ENCODE measurements around the gene SATB2. TPM values are rescaled to one million over a fixed set of nuclear protein-coding genes. Genes with fewer than 3 reads are reported as not detected.

SATB2 gene
- total and polyA plus RNA-seq, 2 experiments from 2014 or later = 1.6 to 6.0 TPM

DNA sequence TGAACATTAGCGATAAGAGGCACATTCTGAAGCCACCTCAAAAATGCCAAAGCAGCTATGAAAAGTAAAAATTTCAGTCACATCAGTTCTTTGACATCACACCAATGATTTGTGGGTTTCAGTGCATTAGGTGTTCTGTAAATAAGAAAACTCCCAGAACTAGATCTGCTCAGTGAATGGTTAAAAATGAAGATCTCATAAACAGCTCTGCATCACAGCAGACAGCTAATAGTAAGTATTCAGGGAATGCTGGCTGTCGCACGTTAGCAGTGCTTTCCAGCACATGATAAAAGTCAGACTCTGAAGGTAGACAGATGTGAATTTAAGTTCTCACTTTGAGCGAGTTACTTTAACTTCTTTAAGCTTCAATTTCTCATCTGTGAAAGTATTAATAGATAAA is 154.9 kb downstream of the SATB2 start:
- H3K9me2 ChIP-seq (ENCODE audit: insufficient read depth) = 0 out of 2 replicates have a peak, but pooled peaks cover 4% of the 10 kb centered on the region
- H3K79me2 ChIP-seq (replicated peaks; ENCODE audit: insufficient read depth) = no peaks in the 10 kb centered on the region
- DNase-seq (ENCODE audit: low spot score) (no peak), ATAC-seq (no peak)
- no peak overlapping the region for H3K4me3 Mint-ChIP-seq
- H3K4me1 ChIP-seq (ENCODE audit: insufficient read depth) = no peaks in the 10 kb centered on the region
- H3K4me3 ChIP-seq = no peak overlapping the region
- no peaks in the 10 kb centered on the region for H3K36me3 ChIP-seq (ENCODE audit: insufficient read depth)
- TF ChIP-seq, protein P1, sequence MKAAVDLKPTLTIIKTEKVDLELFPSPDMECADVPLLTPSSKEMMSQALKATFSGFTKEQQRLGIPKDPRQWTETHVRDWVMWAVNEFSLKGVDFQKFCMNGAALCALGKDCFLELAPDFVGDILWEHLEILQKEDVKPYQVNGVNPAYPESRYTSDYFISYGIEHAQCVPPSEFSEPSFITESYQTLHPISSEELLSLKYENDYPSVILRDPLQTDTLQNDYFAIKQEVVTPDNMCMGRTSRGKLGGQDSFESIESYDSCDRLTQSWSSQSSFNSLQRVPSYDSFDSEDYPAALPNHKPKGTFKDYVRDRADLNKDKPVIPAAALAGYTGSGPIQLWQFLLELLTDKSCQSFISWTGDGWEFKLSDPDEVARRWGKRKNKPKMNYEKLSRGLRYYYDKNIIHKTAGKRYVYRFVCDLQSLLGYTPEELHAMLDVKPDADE (IDR thresholded peaks at IDR 0.05) = no peak
- TF ChIP-seq CREB1 (CRISPR knock-in tag; IDR thresholded peaks at IDR 0.05; ENCODE audit: low read depth) = no peak
- TF ChIP-seq, protein P2, sequence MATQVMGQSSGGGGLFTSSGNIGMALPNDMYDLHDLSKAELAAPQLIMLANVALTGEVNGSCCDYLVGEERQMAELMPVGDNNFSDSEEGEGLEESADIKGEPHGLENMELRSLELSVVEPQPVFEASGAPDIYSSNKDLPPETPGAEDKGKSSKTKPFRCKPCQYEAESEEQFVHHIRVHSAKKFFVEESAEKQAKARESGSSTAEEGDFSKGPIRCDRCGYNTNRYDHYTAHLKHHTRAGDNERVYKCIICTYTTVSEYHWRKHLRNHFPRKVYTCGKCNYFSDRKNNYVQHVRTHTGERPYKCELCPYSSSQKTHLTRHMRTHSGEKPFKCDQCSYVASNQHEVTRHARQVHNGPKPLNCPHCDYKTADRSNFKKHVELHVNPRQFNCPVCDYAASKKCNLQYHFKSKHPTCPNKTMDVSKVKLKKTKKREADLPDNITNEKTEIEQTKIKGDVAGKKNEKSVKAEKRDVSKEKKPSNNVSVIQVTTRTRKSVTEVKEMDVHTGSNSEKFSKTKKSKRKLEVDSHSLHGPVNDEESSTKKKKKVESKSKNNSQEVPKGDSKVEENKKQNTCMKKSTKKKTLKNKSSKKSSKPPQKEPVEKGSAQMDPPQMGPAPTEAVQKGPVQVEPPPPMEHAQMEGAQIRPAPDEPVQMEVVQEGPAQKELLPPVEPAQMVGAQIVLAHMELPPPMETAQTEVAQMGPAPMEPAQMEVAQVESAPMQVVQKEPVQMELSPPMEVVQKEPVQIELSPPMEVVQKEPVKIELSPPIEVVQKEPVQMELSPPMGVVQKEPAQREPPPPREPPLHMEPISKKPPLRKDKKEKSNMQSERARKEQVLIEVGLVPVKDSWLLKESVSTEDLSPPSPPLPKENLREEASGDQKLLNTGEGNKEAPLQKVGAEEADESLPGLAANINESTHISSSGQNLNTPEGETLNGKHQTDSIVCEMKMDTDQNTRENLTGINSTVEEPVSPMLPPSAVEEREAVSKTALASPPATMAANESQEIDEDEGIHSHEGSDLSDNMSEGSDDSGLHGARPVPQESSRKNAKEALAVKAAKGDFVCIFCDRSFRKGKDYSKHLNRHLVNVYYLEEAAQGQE (IDR thresholded peaks at IDR 0.05; ENCODE audit: unreplicated experiment) = no peak
- TF ChIP-seq JUNB (IDR thresholded peaks at IDR 0.05; ENCODE audit: unreplicated experiment) = no peak
- no peak for TF ChIP-seq EZH2phosphoT487 (IDR thresholded peaks at IDR 0.05; ENCODE audit: unreplicated experiment)
- no peak for TF ChIP-seq STAT1 (IDR thresholded peaks at IDR 0.05; ENCODE audit: unreplicated experiment)
- H3K36me3 Mint-ChIP-seq (ENCODE audit: low read depth) = no peaks in the 10 kb centered on the region
- no peak overlapping the region for H3K27ac ChIP-seq (ENCODE audit: low read depth)
- H3F3A ChIP-seq (replicated peaks; ENCODE audit: low read depth) = no peaks in the 10 kb centered on the region
- H4K20me1 ChIP-seq (replicated peaks; ENCODE audit: insufficient read depth) = no peaks in the 10 kb centered on the region
- H3K27me3 ChIP-seq (ENCODE audit: insufficient read depth) = no peaks in the 10 kb centered on the region
- H3K4me1 Mint-ChIP-seq = no peaks in the 10 kb centered on the region
- no peaks in the 10 kb centered on the region for H3K9me3 Mint-ChIP-seq
- no peak overlapping the region for H2AFZ ChIP-seq
- H3K4me2 ChIP-seq = no peak overlapping the region
- H3K27me3 Mint-ChIP-seq (ENCODE audit: insufficient read depth, low read depth, poor library complexity) = no peaks in the 10 kb centered on the region
- no peak overlapping the region for H3K27ac Mint-ChIP-seq

DNA sequence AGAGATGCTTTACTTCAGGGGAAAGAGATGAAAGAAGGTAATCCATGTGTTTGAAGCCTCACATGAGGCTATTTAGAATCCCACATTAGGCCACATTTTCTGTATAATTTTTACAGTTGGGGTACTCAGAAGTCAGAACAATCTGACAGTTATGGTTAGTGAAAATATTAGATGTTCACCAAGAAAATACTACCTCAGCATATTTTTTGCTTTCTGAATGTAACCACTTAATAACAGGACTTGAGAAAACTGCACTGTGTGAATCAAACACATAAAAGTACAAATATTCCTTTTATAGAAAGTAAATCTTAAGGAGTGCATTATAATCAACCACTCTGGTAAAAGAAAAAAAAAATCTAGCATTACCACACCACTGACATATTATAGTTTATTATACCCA is 169.3 kb downstream of the SATB2 start:
- 0 out of 3 replicates have a peak, but pooled peaks cover 5% of the 10 kb centered on the region for H3K36me3 Mint-ChIP-seq (ENCODE audit: low read depth)
- H3K27me3 ChIP-seq (ENCODE audit: insufficient read depth) = no peaks in the 10 kb centered on the region
- 0 out of 2 replicates have a peak, but pooled peaks cover 5% of the 10 kb centered on the region for H3K9me2 ChIP-seq (ENCODE audit: insufficient read depth)
- no peak overlapping the region for H3K27ac ChIP-seq (ENCODE audit: low read depth)
- no peaks in the 10 kb centered on the region for H3K79me2 ChIP-seq (replicated peaks; ENCODE audit: insufficient read depth)
- no peaks in the 10 kb centered on the region for H3K4me1 Mint-ChIP-seq
- no peak for TF ChIP-seq CREB1 (CRISPR knock-in tag; IDR thresholded peaks at IDR 0.05; ENCODE audit: low read depth)
- TF ChIP-seq, protein P1 (IDR thresholded peaks at IDR 0.05) = no peak
- no peak for TF ChIP-seq POLR2AphosphoS5 (IDR thresholded peaks at IDR 0.05; ENCODE audit: low read depth)
- TF ChIP-seq, protein P2 (IDR thresholded peaks at IDR 0.05; ENCODE audit: unreplicated experiment) = no peak
- ATAC-seq = no peak
- H3K4me3 Mint-ChIP-seq = no peak overlapping the region
- no peak overlapping the region for H3K4me3 ChIP-seq
- no peaks in the 10 kb centered on the region for H3F3A ChIP-seq (replicated peaks; ENCODE audit: low read depth)
- no peaks in the 10 kb centered on the region for H3K9me3 Mint-ChIP-seq
- H2AFZ ChIP-seq = no peak overlapping the region
- no peaks in the 10 kb centered on the region for H3K4me1 ChIP-seq (ENCODE audit: insufficient read depth)
- no peaks in the 10 kb centered on the region for H3K36me3 ChIP-seq (ENCODE audit: insufficient read depth)
- H3K4me2 ChIP-seq = no peak overlapping the region
- DNase-seq (ENCODE audit: low spot score) = no peak
- H3K27ac Mint-ChIP-seq = no peak overlapping the region
- H3K27me3 Mint-ChIP-seq (ENCODE audit: insufficient read depth, low read depth, poor library complexity) = no peaks in the 10 kb centered on the region
- no peaks in the 10 kb centered on the region for H4K20me1 ChIP-seq (replicated peaks; ENCODE audit: insufficient read depth)
